Ovary (tissue), 3 donors: Measurements from ENCODE around the gene DKKL1.

Source experiments
- EP300 ChIP-seq: sonication (generic); formaldehyde crosslinking; IDR thresholded peaks from one replicate; pipeline ENCODE4 v1.6.1; 2017; ENCODE audit warnings: antibody characterized with exemption
- TF ChIP-seq, protein P1 (sequence below), 3 donors: fragments of 450-650 bp in 2 of 3; fragments of 200-600 bp in 1 of 3; IDR thresholded peaks; one replicate each; pipeline versions ENCODE4 v1.5.1 to v1.8.0; 2016 to 2022; ENCODE audit warnings: antibody characterized with exemption in 3 of 3, mild to moderate bottlenecking in 1 of 3
- donor health status: DM: no; HTN: no; CAD: no.

DNA sequence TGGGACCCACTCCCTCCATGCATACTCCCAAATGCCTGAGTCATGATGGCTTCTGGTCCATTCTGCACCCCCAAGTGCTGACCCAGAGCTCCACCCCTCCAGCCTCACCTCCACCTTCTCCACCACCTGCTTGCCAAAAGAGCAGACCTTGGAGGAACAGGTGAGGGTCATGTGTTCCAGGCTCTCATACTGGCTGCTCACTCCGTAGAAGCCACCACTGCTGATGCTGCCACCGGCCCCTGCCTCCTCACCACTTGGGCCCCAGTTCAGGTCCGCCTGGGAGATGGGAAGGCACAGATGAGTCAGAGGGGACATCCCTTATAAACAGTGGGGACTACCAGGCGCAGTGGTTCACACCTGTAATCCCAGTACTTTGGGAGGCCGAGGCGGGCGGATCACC lies 20.6 kb upstream of the DKKL1 start:
- no peak for TF ChIP-seq EP300
- TF ChIP-seq, protein P1, sequence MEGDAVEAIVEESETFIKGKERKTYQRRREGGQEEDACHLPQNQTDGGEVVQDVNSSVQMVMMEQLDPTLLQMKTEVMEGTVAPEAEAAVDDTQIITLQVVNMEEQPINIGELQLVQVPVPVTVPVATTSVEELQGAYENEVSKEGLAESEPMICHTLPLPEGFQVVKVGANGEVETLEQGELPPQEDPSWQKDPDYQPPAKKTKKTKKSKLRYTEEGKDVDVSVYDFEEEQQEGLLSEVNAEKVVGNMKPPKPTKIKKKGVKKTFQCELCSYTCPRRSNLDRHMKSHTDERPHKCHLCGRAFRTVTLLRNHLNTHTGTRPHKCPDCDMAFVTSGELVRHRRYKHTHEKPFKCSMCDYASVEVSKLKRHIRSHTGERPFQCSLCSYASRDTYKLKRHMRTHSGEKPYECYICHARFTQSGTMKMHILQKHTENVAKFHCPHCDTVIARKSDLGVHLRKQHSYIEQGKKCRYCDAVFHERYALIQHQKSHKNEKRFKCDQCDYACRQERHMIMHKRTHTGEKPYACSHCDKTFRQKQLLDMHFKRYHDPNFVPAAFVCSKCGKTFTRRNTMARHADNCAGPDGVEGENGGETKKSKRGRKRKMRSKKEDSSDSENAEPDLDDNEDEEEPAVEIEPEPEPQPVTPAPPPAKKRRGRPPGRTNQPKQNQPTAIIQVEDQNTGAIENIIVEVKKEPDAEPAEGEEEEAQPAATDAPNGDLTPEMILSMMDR (IDR thresholded peaks at IDR 0.05), result no peak
